ENCODE results near the gene PIGC. TPM values are rescaled to one million over a fixed set of nuclear protein-coding genes. Genes with fewer than 3 reads are reported as not detected.

The PIGC gene
- total RNA-seq, 4 donors from 2014 or later: 13.5 to 25.5 (median 18.8) TPM

GRCh38 chr1:172473302-172473701, 29.4 kb upstream of the PIGC start:
- H3K27me3 ChIP-seq: no peaks in the 10 kb centered on the region
- H3K4me1 ChIP-seq: peaks cover 0 to 11% (median 0%) of the 10 kb centered on the region in 4 donors
- H3K36me3 ChIP-seq: no peaks in the 10 kb centered on the region
- no peak overlapping the region for H3K27ac ChIP-seq
- no peak for DNase-seq (ENCODE audit: low spot score in 2 of 2)
- WGBS, 2 donors: 27 to 38% methylated on average over 3 of the region's 3 CpGs
- no peak for TF ChIP-seq POLR2A (IDR thresholded peaks at IDR 0.05)
- TF ChIP-seq CTCF (IDR thresholded peaks at IDR 0.05): no peak
- TF ChIP-seq EP300 (IDR thresholded peaks at IDR 0.05): no peak
- no peaks in the 10 kb centered on the region for H3K9me3 ChIP-seq
- H3K4me3 ChIP-seq: no peak overlapping the region

GRCh38 chr1:172472495-172472894, 28.6 kb upstream of the PIGC start:
- TF ChIP-seq EP300 (IDR thresholded peaks at IDR 0.05) (no peak), POLR2A (IDR thresholded peaks at IDR 0.05) (no peak), CTCF (IDR thresholded peaks at IDR 0.05) (no peak)
- no peak for DNase-seq (ENCODE audit: low spot score in 2 of 2)

GRCh38 chr1:172471666-172472065, 27.8 kb upstream of the PIGC start:
- 95 to 97% methylated on average over 1 of the region's 1 CpG for WGBS, 2 donors
- Histone ChIP-seq H3K27ac (no peak overlapping the region), H3K9me3 (no peaks in the 10 kb centered on the region), H3K36me3 (no peaks in the 10 kb centered on the region), H3K27me3 (no peaks in the 10 kb centered on the region), H3K4me1 (peaks cover 0 to 11% (median 0%) of the 10 kb centered on the region in 4 donors), H3K4me3 (no peak overlapping the region)
- no peak for DNase-seq (ENCODE audit: low spot score in 2 of 2)
- TF ChIP-seq EP300 (IDR thresholded peaks at IDR 0.05) (no peak), POLR2A (IDR thresholded peaks at IDR 0.05) (no peak), CTCF (IDR thresholded peaks at IDR 0.05) (no peak)

More at GRCh38 chr1:172472495-172472894, 28.6 kb upstream of the PIGC start:
- H3K4me1 ChIP-seq: peaks cover 0 to 11% (median 0%) of the 10 kb centered on the region in 4 donors
- H3K4me3 ChIP-seq: no peak overlapping the region
- no peaks in the 10 kb centered on the region for H3K9me3 ChIP-seq
- WGBS, 2 donors: 79 to 81% methylated on average over 1 of the region's 1 CpG
- H3K27ac ChIP-seq: no peak overlapping the region
- H3K27me3 ChIP-seq: no peaks in the 10 kb centered on the region
- H3K36me3 ChIP-seq: no peaks in the 10 kb centered on the region

- Histone ChIP-seq H3K4me1 (peaks cover 0 to 11% (median 0%) of the 10 kb centered on the region in 4 donors), H3K4me3 (no peak overlapping the region), H3K9me3 (no peaks in the 10 kb centered on the region), H3K27ac (no peak overlapping the region), H3K27me3 (no peaks in the 10 kb centered on the region), H3K36me3 (no peaks in the 10 kb centered on the region)
- WGBS, 2 donors: 76 to 90% methylated on average over 2 of the region's 2 CpGs
- TF ChIP-seq EP300 (IDR thresholded peaks at IDR 0.05) (no peak), POLR2A (IDR thresholded peaks at IDR 0.05) (no peak), CTCF (IDR thresholded peaks at IDR 0.05) (no peak)
- no peak for DNase-seq (ENCODE audit: low spot score in 2 of 2)
These were observed 26.3 kb upstream of the PIGC start for GRCh38 chr1:172470149-172470548.

- no peak for DNase-seq (ENCODE audit: low spot score in 2 of 2)
- H3K36me3 ChIP-seq: no peaks in the 10 kb centered on the region
These were observed 25.8 kb upstream of the PIGC start for GRCh38 chr1:172469717-172470116.

More at GRCh38 chr1:172469717-172470116, 25.8 kb upstream of the PIGC start:
- WGBS, 2 donors: 76 to 84% methylated on average over 3 of the region's 3 CpGs
- no peak overlapping the region for H3K27ac ChIP-seq
- H3K4me3 ChIP-seq: no peak overlapping the region
- TF ChIP-seq POLR2A (IDR thresholded peaks at IDR 0.05): no peak
- TF ChIP-seq CTCF (IDR thresholded peaks at IDR 0.05): no peak
- no peak for TF ChIP-seq EP300 (IDR thresholded peaks at IDR 0.05)
- no peaks in the 10 kb centered on the region for H3K27me3 ChIP-seq
- peaks cover 0 to 11% (median 0%) of the 10 kb centered on the region in 4 donors for H3K4me1 ChIP-seq
- no peaks in the 10 kb centered on the region for H3K9me3 ChIP-seq

Data from tibial nerve (tissue), 4 donors.